Kidney capillary endothelial cell (primary cell): ENCODE results near the gene TWIST2.

Experiments used
- DNase-seq: peaks from one replicate; pipeline ENCODE4 v3.0.0-alpha.2; 2018; ENCODE audit warnings: low spot score

TWIST2 gene

GRCh38 chr2:238856713-238857567, 9.1 kb downstream of the TWIST2 start:
- DNase-seq, result no peak

- DNase-seq, result no peak
Observed at GRCh38 chr2:238857959-238858358, 10.1 kb downstream of the TWIST2 start.

- no peak for DNase-seq
Observed at GRCh38 chr2:238859636-238860347, 11.9 kb downstream of the TWIST2 start.

- no peak for DNase-seq
Observed at GRCh38 chr2:238861013-238861730, 13.3 kb downstream of the TWIST2 start.

- no peak for DNase-seq
Observed at GRCh38 chr2:238861766-238862315, 14.0 kb downstream of the TWIST2 start.

- DNase-seq, result no peak
Observed at GRCh38 chr2:238862701-238863100, 14.8 kb downstream of the TWIST2 start.

GRCh38 chr2:238863231-238863630, 15.3 kb downstream of the TWIST2 start:
- DNase-seq, result no peak

- DNase-seq, result no peak
Observed at GRCh38 chr2:238863749-238864206, 15.9 kb downstream of the TWIST2 start.

GRCh38 chr2:238864207-238865014, 16.5 kb downstream of the TWIST2 start:
- peak; percentile 91 for DNase-seq

- DNase-seq, result no peak
Observed at GRCh38 chr2:238865015-238865719, 17.3 kb downstream of the TWIST2 start.

- DNase-seq, result no peak
Observed at GRCh38 chr2:238865744-238866355, 18.0 kb downstream of the TWIST2 start.

- no peak for DNase-seq
Observed at GRCh38 chr2:238866656-238867277, 18.9 kb downstream of the TWIST2 start.

GRCh38 chr2:238868067-238868524, 20.2 kb downstream of the TWIST2 start:
- no peak for DNase-seq

- no peak for DNase-seq
Observed at GRCh38 chr2:238868616-238869292, 20.9 kb downstream of the TWIST2 start.

- DNase-seq, result no peak
Observed at GRCh38 chr2:238869293-238870124, 21.6 kb downstream of the TWIST2 start.

- no peak for DNase-seq
Observed at GRCh38 chr2:238870261-238870660, 22.4 kb downstream of the TWIST2 start.

- no peak for DNase-seq
Observed at GRCh38 chr2:238872026-238872425, 24.1 kb downstream of the TWIST2 start.
